PC-9 (cell line): ENCODE measurements around the gene N4BP3. TPM values are rescaled to one million over a fixed set of nuclear protein-coding genes. Genes with fewer than 3 reads are reported as not detected.
A peak's percentile ranks its signal among the peaks of the same experiment; 100 is the strongest.

Experiments
- Bru-seq: library from RNA; stranded (reverse); fragments of 400-500 nt; gene quantifications from one replicate; lab custom pipeline; 2021; lab: Mats Ljungman, UMichigan
- BruChase-seq, 2 experiments: library from RNA; stranded (reverse); fragments of 400-500 nt; gene quantifications; one replicate each; lab custom pipeline; 2021; lab: Mats Ljungman, UMichigan
- BruUV-seq: library from RNA; stranded (reverse); fragments of 400-500 nt; replicated peaks from 2 replicates; lab custom pipeline; 2021; lab: Mats Ljungman, UMichigan
- CTCF ChIA-PET: fragments of 300-600 bp; sonication (Branson Sonifier 250); formaldehyde crosslinking; loops from one replicate; lab custom pipeline; 2022; ENCODE audit warnings: antibody characterized with exemption; lab: Charles Lee
- POLR2A ChIA-PET: fragments of 300-600 bp; sonication (Branson Sonifier 250); formaldehyde crosslinking; loops from one replicate; lab custom pipeline; 2022; ENCODE audit warnings: antibody characterized with exemption; ENCODE audit not compliant: unreplicated experiment; lab: Charles Lee
- DNase-seq, 2 experiments: peaks; one replicate each; pipeline versions ENCODE4 v3.0.0 to v3.0.0-alpha.2; 2015 to 2022; ENCODE audit warnings: mixed read lengths in 1 of 2
- H2AFZ ChIP-seq: fragments of 200-600 bp; sonication (generic); 2 replicates; pipeline ENCODE4 v1.8.1; 2017; ENCODE audit warnings: antibody characterized with exemption
- H3F3A ChIP-seq: fragments of 200-600 bp; sonication (generic); 2 replicates; pipeline ENCODE4 v1.8.1; 2017; ENCODE audit warnings: antibody characterized with exemption, mild to moderate bottlenecking, low read depth; ENCODE audit not compliant: insufficient read depth
- H3K27ac ChIP-seq: fragments of 200-600 bp; sonication (generic); 2 replicates; pipeline ENCODE4 v1.6.1; 2016; ENCODE audit warnings: mixed run types
- H3K27me3 ChIP-seq: fragments of 200-600 bp; sonication (generic); 2 replicates; pipeline ENCODE4 v1.6.1; 2016; ENCODE audit warnings: low read depth, mixed run types; ENCODE audit not compliant: insufficient read depth
- H3K36me3 ChIP-seq: fragments of 200-600 bp; sonication (generic); 2 replicates; pipeline ENCODE4 v1.6.1; 2016; ENCODE audit warnings: low read depth, mixed run types
- H3K4me1 ChIP-seq: fragments of 200-600 bp; sonication (generic); replicated peaks from 2 replicates; pipeline ENCODE4 v1.6.1; 2016; ENCODE audit warnings: mixed run types; ENCODE audit not compliant: insufficient read depth
- H3K4me2 ChIP-seq: fragments of 200-600 bp; sonication (generic); 2 replicates; pipeline ENCODE4 v1.6.1; 2017; ENCODE audit warnings: mixed run types
- H3K4me3 ChIP-seq: fragments of 200-600 bp; sonication (generic); 2 replicates; pipeline ENCODE4 v1.6.1; 2016; ENCODE audit warnings: mixed run types
- H3K79me2 ChIP-seq: fragments of 200-600 bp; sonication (generic); 2 replicates; pipeline ENCODE4 v1.6.1; 2017; ENCODE audit warnings: low read depth, mixed run types
- H3K9me2 ChIP-seq: fragments of 200-600 bp; sonication (generic); 2 replicates; pipeline ENCODE4 v1.8.1; 2017; ENCODE audit warnings: mild to moderate bottlenecking; ENCODE audit not compliant: insufficient read depth
- H3K9me3 ChIP-seq: fragments of 200-600 bp; sonication (generic); 2 replicates; pipeline ENCODE4 v1.8.1; 2016; ENCODE audit warnings: low read depth; ENCODE audit not compliant: insufficient read depth
- H4K20me1 ChIP-seq: fragments of 200-600 bp; sonication (generic); 2 replicates; pipeline ENCODE4 v1.8.1; 2017; ENCODE audit not compliant: insufficient read depth
- EZH2 ChIP-seq: fragments of 200-600 bp; sonication (generic); IDR thresholded peaks from 2 replicates; pipeline ENCODE4 v1.8.0; 2017; ENCODE audit warnings: antibody characterized with exemption, low read depth
- intact Hi-C: fragments of 100-400 bp; cut with micrococcal nuclease; formaldehyde crosslinking; loops from one replicate; pipeline ENCODE4 v1.10.0; 2022; ENCODE audit not compliant: unreplicated experiment
- long read RNA-seq: library from polyadenylated mRNA; stranded (forward); transcript quantifications from one replicate; pipeline ENCODE4 v2.0.0, GENCODE V29; 2022
- total RNA-seq: library from RNA; stranded (reverse); gene quantifications from 2 replicates; pipeline ENCODE4 v1.2.3, GENCODE V29; 2021
- TF ChIP-seq, protein P1 (sequence below): fragments of 200-600 bp; sonication (generic); conservative IDR thresholded peaks from 2 replicates; pipeline ENCODE4 v1.6.1; 2017; ENCODE audit warnings: mixed run types, antibody characterized with exemption, mild to moderate bottlenecking, moderate library complexity

The N4BP3 gene, protein sequence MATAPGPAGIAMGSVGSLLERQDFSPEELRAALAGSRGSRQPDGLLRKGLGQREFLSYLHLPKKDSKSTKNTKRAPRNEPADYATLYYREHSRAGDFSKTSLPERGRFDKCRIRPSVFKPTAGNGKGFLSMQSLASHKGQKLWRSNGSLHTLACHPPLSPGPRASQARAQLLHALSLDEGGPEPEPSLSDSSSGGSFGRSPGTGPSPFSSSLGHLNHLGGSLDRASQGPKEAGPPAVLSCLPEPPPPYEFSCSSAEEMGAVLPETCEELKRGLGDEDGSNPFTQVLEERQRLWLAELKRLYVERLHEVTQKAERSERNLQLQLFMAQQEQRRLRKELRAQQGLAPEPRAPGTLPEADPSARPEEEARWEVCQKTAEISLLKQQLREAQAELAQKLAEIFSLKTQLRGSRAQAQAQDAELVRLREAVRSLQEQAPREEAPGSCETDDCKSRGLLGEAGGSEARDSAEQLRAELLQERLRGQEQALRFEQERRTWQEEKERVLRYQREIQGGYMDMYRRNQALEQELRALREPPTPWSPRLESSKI
- 0.81 and 1.1 TPM in 2 replicates for total RNA-seq
- Bru-seq, nascent RNA, result percentile 17 among the genes with signal in this experiment
- BruChase-seq, experiment 1, labeled RNA remaining after a 2-hour chase, result percentile 34 among the genes with signal in this experiment
- percentile 33 among the genes with signal in this experiment for BruChase-seq, experiment 2, labeled RNA remaining after a 6-hour chase
- long read RNA-seq, full-length matches to known transcripts, result 1 of 3 reads
- long read RNA-seq, partial matches to known transcripts, result 0 of 3 reads
- long read RNA-seq, other reads (novel, unspliced or antisense), result 2 of 3 reads

DNA sequence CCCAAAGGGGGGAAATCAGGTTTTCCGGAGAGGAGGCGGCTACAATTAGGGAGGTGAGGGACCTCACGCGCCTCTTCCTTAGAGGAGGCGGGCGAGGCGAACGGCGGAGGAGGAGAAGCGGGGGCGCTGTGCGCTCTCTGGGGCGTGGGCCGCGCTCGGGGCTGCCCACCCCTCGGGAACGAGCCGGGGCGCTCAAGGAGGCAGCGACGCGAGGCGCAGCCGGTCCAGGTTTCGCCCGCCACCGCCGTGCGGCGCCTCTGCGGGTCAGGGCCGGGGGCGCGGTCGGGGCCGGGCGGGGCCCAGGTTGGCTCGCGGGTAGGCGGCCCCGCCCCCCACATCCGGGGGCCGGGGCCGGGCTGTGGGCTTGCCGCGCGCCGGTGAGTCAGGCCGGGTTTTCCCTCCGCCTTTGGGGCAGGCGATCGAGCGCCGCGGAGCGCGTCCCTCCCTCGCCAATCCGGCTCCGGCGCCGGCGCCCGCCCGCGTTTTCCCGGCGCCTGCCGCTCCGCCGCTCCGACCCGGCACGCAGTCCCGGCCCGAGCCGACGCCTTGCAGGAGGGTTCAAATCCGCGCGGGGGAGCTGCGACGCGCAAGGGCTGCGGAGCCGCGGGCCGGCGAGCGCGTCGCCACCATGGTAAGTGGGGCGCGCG lies at the start of gene N4BP3:
TSS of gene N4BP3 (plus strand) at position 392 of the 647 bp plus-strand sequence. CDS start 6,052 bp downstream, outside the sequence.
- intact Hi-C loops, result no loop called here
- peak within 1 kb of the TSS; percentile 75 for H3K4me2 ChIP-seq
- POLR2A ChIA-PET, result no interaction called here
- H3K9me3 ChIP-seq, result no peaks in the 10 kb centered on the region
- DNase-seq, result peak; percentile 44 to 78
- H3K4me3 ChIP-seq, result peak within 1 kb of the TSS; percentile 65
- peaks cover 32% of the 10 kb centered on the region for H3F3A ChIP-seq
- no TSS peak for BruUV-seq
- no peaks in the 10 kb centered on the region for H3K27me3 ChIP-seq
- no peak within 1 kb of the TSS for H3K27ac ChIP-seq
- no peaks in the 10 kb centered on the region for H3K9me2 ChIP-seq
- H3K36me3 ChIP-seq, result no peaks in the 10 kb centered on the region
- CTCF ChIA-PET, result no interaction called here
- no peak for TF ChIP-seq EZH2
- TF ChIP-seq, protein P1, sequence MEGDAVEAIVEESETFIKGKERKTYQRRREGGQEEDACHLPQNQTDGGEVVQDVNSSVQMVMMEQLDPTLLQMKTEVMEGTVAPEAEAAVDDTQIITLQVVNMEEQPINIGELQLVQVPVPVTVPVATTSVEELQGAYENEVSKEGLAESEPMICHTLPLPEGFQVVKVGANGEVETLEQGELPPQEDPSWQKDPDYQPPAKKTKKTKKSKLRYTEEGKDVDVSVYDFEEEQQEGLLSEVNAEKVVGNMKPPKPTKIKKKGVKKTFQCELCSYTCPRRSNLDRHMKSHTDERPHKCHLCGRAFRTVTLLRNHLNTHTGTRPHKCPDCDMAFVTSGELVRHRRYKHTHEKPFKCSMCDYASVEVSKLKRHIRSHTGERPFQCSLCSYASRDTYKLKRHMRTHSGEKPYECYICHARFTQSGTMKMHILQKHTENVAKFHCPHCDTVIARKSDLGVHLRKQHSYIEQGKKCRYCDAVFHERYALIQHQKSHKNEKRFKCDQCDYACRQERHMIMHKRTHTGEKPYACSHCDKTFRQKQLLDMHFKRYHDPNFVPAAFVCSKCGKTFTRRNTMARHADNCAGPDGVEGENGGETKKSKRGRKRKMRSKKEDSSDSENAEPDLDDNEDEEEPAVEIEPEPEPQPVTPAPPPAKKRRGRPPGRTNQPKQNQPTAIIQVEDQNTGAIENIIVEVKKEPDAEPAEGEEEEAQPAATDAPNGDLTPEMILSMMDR, result no peak
- peaks cover 42% of the 10 kb centered on the region for H3K4me1 ChIP-seq
- no peaks in the 10 kb centered on the region for H4K20me1 ChIP-seq
- no peaks in the 10 kb centered on the region; the same call in 1 of the 2 replicates for H3K79me2 ChIP-seq
- peak within 1 kb of the TSS; percentile 81 for H2AFZ ChIP-seq

DNA sequence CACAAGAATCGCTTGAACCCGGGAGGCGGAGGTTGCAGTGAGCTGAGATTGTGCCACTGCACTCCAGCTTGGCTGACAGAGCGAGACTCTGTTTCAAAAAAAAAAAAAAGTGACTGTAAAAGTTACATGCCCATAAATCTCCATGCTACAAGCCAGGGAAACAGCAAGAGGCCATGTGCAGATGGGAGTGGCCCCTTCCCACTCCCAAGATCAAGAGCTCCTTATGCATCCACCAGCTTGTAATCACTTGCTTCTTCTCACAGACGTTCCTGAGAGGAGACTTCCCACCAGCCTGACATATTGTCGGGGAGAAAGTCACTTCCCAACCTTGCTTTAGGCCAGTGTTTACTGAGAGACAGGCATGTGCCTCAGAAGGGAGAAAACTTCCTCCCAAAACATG lies 45.6 kb upstream of the N4BP3 start:
- ChIA-PET POLR2A (no interaction called here), CTCF (no interaction called here)
- no peak for TF ChIP-seq EZH2
- TF ChIP-seq, protein P1, result no peak
- no peaks in the 10 kb centered on the region for H3K36me3 ChIP-seq
- peaks cover 48% of the 10 kb centered on the region for H3K27me3 ChIP-seq
- no peaks in the 10 kb centered on the region for H3F3A ChIP-seq
- DNase-seq, result no peak
- H3K4me1 ChIP-seq, result no peaks in the 10 kb centered on the region
- no peaks in the 10 kb centered on the region for H3K79me2 ChIP-seq
- H2AFZ ChIP-seq, result no peak overlapping the region
- BruUV-seq, result no TSS peak
- intact Hi-C loops, result loop anchor here (10.0 kb wide), 1 partner anchor 463 kb away; the partner anchor contains the start of gene B4GALT7
- no peaks in the 10 kb centered on the region for H3K9me2 ChIP-seq
- H3K4me3 ChIP-seq, result no peak overlapping the region
- no peak overlapping the region for H3K4me2 ChIP-seq
- H4K20me1 ChIP-seq, result no peaks in the 10 kb centered on the region
- no peaks in the 10 kb centered on the region for H3K9me3 ChIP-seq
- H3K27ac ChIP-seq, result no peak overlapping the region

DNA sequence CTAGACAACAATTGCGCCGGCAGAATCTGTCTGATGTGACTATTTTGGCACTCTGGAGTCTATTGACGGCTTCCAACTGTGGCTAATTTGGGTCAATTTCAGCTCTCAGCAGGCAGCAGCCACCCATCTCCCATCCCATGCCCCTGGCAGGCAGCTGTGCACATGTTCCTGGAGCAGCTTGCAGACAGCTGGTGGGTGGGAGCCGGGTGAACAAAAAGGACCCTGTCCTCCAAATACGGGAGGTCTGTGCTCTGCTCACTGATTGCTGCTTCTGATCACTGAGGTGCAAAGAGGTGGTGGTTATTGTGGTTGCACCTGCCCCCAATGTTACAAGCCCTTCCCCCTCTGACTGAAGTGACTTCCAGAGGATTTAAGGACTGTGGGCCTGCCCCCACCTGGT lies 45.0 kb upstream of the N4BP3 start:
- H3K4me3 ChIP-seq, result no peak overlapping the region
- H4K20me1 ChIP-seq, result no peaks in the 10 kb centered on the region
- ChIA-PET CTCF (no interaction called here), POLR2A (no interaction called here)
- no peak for DNase-seq
- no TSS peak for BruUV-seq
- H3K36me3 ChIP-seq, result no peaks in the 10 kb centered on the region
- no peaks in the 10 kb centered on the region for H3F3A ChIP-seq
- H3K27me3 ChIP-seq, result peaks cover 43% of the 10 kb centered on the region
- H3K79me2 ChIP-seq, result no peaks in the 10 kb centered on the region
- H3K27ac ChIP-seq, result no peak overlapping the region
- H3K4me1 ChIP-seq, result no peaks in the 10 kb centered on the region
- H2AFZ ChIP-seq, result no peak overlapping the region
- intact Hi-C loops, result loop anchor here (10.0 kb wide), 1 partner anchor 463 kb away; the partner anchor contains the start of gene B4GALT7
- H3K9me3 ChIP-seq, result no peaks in the 10 kb centered on the region
- H3K9me2 ChIP-seq, result no peaks in the 10 kb centered on the region
- no peak overlapping the region for H3K4me2 ChIP-seq
- TF ChIP-seq, protein P1, result no peak
- TF ChIP-seq EZH2, result no peak
